Measurements from ENCODE around the gene ZPBP2. TPM values are rescaled to one million over a fixed set of nuclear protein-coding genes. Genes with fewer than 3 reads are reported as not detected.

The ZPBP2 gene, protein sequence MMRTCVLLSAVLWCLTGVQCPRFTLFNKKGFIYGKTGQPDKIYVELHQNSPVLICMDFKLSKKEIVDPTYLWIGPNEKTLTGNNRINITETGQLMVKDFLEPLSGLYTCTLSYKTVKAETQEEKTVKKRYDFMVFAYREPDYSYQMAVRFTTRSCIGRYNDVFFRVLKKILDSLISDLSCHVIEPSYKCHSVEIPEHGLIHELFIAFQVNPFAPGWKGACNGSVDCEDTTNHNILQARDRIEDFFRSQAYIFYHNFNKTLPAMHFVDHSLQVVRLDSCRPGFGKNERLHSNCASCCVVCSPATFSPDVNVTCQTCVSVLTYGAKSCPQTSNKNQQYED
- not detected for total RNA-seq

GRCh38 chr17:39867880-39868553, at the start of gene ZPBP2:
Gene ZPBP2 (plus strand): TSS chr17:39868202. CDS start chr17:39868355, 153 bp downstream.
- Histone ChIP-seq H3K9me3 (no peaks in the 10 kb centered on the region), H3K27ac (peak within 1 kb of the TSS in 2 of 4 donors; percentile 35 to 38), H3K36me3 (no peaks in the 10 kb centered on the region), H3K4me1 (peaks cover 0 to 23% (median 6%) of the 10 kb centered on the region in 3 donors), H3K27me3 (peaks cover 0 to 61% (median 15%) of the 10 kb centered on the region in 4 donors), H3K4me3 (peak within 1 kb of the TSS in 3 of 4 donors; percentile 2 to 38 (median 19))
- intact Hi-C loops (cut with DNase I), result loop anchor here (10.0 kb wide), 1 partner anchor 103 kb away; no protein-coding TSS in a partner anchor
- no peak for DNase-seq
- TF ChIP-seq, protein P1, sequence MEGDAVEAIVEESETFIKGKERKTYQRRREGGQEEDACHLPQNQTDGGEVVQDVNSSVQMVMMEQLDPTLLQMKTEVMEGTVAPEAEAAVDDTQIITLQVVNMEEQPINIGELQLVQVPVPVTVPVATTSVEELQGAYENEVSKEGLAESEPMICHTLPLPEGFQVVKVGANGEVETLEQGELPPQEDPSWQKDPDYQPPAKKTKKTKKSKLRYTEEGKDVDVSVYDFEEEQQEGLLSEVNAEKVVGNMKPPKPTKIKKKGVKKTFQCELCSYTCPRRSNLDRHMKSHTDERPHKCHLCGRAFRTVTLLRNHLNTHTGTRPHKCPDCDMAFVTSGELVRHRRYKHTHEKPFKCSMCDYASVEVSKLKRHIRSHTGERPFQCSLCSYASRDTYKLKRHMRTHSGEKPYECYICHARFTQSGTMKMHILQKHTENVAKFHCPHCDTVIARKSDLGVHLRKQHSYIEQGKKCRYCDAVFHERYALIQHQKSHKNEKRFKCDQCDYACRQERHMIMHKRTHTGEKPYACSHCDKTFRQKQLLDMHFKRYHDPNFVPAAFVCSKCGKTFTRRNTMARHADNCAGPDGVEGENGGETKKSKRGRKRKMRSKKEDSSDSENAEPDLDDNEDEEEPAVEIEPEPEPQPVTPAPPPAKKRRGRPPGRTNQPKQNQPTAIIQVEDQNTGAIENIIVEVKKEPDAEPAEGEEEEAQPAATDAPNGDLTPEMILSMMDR (IDR thresholded peaks at IDR 0.05), result no peak
- TF ChIP-seq POLR2A (IDR thresholded peaks at IDR 0.05), result no peak
- 49 to 53% methylated on average over 24 to 34 of the region's 67 CpGs for WGBS, 2 donors

DNA sequence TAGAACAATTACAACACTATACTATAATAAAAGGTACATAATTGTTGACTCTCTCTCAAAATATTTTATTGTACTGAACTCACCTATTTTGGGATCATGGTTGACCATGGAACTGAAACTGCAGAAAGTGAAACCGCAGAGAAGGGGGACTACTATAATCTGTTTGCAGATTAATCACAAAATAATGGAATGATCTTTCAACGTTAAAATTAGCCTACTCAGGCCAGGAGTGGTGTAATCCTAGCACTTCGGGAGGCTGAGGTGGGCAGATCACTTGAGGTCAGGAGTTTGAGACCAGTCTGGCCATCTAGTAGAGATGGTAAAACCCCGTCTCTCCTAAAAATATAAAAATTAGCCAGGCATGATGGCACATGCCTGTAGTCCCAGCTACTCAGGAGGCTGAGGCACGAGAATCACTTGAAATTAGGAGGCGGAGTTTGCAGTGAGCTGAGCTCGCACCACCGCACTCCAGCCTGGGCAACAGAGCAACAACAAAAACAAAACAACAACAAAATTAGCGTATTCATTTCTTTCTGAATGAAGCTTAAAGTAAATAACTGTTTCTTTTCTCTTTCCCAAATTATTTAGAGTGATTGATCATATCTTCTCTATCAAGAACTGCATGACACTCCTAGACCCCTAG, 49.5 kb upstream of the ZPBP2 start:
- 59 to 71% methylated on average over 9 of the region's 9 CpGs for whole genome bisulfite sequencing, 2 donors
- DNase-seq, result no peak
- no peaks in the 10 kb centered on the region for H3K36me3 ChIP-seq
- H3K4me3 ChIP-seq, result no peak overlapping the region
- H3K9me3 ChIP-seq, result peaks cover 0 to 6% (median 4%) of the 10 kb centered on the region in 3 donors
- H3K4me1 ChIP-seq, result no peaks in the 10 kb centered on the region
- intact Hi-C loops (cut with DNase I), result no loop called here
- H3K27me3 ChIP-seq, result peaks cover 0 to 3% (median 0%) of the 10 kb centered on the region in 4 donors
- TF ChIP-seq POLR2A (IDR thresholded peaks at IDR 0.05), result no peak
- TF ChIP-seq, protein P1 (IDR thresholded peaks at IDR 0.05), result no peak
- H3K27ac ChIP-seq, result no peak overlapping the region

DNA sequence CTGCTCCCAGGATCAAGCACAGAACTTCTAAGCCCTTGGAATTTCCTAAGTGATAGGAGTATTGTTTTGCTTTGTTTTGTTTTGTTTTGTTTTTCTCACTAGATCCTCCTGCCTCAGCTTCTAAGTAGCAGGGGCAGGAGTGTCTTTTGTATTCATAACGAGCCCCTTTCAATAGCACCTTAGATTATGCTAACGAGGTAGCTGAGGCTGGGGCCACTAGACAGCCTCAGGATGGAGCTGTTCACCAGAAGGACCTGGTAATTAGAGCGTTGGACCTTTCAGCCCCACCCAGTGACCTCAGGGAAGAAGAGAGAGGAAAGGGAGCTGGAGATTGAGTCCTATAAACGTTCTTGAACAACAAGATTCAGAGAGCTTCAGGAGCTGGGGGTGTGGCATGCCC, 47.5 kb upstream of the ZPBP2 start:
- Histone ChIP-seq H3K9me3 (peaks cover 0 to 13% (median 9%) of the 10 kb centered on the region in 3 donors), H3K27me3 (no peaks in the 10 kb centered on the region), H3K4me1 (no peaks in the 10 kb centered on the region), H3K27ac (no peak overlapping the region), H3K4me3 (no peak overlapping the region), H3K36me3 (no peaks in the 10 kb centered on the region)
- no peak for DNase-seq
- 12 to 30% methylated on average over 4 of the region's 4 CpGs for whole genome bisulfite sequencing, 2 donors
- intact Hi-C loops (cut with DNase I), result no loop called here
- TF ChIP-seq, protein P1 (IDR thresholded peaks at IDR 0.05), result peak in 1 of 6 experiments; percentile 6
- TF ChIP-seq POLR2A (IDR thresholded peaks at IDR 0.05), result no peak

DNA sequence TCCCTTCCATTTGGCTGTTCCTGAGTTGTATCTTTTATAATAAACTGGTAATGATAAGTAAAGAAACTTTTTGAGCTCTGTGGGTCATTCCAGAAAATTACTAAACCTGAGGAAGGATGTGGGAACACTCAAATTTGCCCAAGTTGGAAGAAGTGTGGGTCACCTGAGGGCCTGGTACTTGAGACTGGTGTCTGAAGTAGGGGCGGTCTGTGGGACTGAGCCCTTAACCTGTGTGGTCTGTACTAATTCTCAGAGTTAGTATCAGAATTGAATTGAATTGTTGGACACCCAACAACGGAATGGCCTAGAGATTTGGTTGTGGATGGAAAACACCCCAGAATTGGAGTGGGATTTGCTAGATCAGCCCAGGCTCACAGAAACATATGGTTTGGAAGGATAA, 47.0 kb upstream of the ZPBP2 start:
- intact Hi-C loops (cut with DNase I), result no loop called here
- Histone ChIP-seq H3K9me3 (peaks cover 0 to 13% (median 9%) of the 10 kb centered on the region in 3 donors), H3K4me1 (no peaks in the 10 kb centered on the region), H3K36me3 (no peaks in the 10 kb centered on the region), H3K27ac (no peak overlapping the region), H3K27me3 (no peaks in the 10 kb centered on the region), H3K4me3 (no peak overlapping the region)
- 87 to 95% methylated on average over 2 of the region's 2 CpGs for WGBS, 2 donors
- TF ChIP-seq, protein P1 (IDR thresholded peaks at IDR 0.05), result no peak
- no peak for TF ChIP-seq POLR2A (IDR thresholded peaks at IDR 0.05)
- no peak for DNase-seq
